HuH-7 (cell line): ENCODE results near the gene EGLN3.
"Not testable (repeated sequence)": the region's sequence is repeated elsewhere in the genome, so short reads cannot be mapped to it uniquely, and the experiment has no call there.

ENCODE experiments used
- DNase-seq: peaks from one replicate; pipeline ENCODE4 v3.0.0; 2011; ENCODE audit warnings: low spot score

Gene EGLN3

DNA sequence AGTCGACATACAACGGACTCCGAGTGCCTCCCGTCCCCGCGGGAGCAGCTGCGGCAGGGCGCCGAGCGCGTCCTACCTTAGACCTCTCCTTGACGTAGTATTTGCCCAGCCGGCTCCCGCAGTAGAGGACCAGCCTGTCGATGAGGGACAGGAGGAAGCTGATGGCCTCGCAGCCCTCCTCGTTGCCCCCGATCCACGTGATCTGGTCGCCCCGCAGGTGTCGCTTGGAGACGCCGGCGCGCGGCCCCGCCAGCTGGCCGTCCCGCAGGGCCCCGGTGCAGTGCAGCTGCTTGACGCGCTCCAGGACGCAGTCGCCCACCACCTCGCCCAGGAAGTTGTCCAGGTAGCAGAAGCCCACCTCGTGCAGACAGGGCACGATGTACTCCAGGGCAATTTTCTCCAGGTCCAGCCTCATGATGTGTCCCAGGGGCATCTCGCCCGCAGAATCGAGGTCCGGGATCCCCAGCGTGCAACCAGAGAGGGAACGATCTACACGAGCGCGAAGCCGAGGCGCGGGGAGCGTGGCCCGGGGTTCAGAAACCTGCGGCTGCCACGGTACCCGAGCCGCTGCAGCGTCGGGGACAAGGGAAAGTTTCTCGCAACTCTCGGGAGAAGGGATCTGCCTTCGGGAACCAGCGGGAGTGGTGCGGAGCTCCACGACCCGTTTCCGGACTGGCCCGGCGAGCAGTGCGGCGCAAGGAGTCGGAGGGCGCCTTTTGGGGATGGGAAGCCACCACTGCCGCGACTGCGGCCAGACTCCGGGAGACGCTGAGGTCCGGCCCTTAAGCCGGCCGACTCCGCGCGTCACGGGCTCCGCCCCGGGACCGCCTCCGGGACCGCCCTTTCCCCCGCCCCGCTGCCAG lies at the start of gene EGLN3:
Gene EGLN3, minus strand, starts transcription at position 755 of the 863 bp plus-strand sequence. Its CDS starts 322 bp downstream, at position 433.
- peak; percentile 67 for DNase-seq

DNA sequence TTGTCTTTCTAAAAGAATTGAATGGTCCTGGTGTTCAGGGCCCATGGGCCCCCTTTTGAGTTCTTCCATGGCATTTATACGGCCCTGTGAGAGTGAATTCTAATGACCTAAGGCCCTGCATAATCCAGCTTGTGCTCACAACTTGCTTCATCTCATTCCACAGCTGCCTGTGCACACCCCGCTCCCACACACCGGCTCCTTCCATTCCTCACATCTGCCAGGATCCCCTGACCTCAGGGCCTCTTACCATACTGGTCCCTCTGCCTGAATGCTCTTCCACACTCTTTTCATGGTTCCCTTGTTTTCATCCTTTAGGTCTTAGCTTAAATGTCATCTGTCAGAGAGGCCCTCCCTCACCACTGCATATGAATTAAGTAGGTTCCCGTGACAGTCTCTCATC lies 49.5 kb upstream of the EGLN3 start:
- DNase-seq = no peak

DNA sequence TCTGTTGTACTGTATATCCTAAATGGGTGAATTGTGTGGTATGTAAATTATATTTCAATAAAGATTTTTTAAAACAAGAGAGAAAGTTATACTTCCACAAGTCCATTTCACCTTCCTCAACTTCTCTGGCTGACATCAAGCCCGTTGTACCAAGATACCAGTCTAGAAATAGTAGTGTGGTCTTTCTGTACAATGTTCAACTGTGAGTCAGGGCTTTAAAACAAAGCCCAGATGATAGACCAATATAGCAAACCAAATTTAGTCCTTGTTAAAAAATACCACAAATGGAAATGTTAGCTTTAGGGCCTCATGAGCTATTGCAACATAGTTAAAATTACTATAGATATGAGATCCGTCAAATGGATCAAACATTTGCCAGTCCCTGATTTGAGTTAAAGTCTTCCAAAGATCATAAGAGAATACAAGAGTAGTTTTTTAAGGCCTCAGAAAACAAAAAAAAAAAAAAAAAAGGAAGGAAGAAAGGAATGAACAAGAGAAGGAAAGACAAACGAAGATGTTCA lies 49.0 kb upstream of the EGLN3 start:
- no peak for DNase-seq

DNA sequence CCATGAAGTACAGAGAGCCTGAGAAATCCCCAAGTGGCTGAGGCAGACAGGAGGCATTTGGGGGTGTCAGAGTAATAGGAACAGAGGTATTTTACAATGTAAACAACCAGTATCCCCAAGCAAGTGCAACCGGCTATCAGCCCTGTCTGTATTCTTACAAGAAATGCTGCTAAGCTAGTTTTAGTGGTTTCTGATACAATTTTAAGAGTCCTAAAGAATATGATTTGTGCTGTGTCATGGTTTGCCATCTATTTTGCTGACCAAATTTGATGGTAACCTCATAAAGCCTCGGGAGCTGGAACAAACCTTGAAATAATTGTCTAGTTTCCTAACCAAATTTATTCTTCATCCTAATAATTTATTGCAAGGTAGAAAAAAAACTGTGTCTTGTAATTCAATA lies 46.7 kb upstream of the EGLN3 start:
- no peak for DNase-seq

- no peak for DNase-seq
Measured at GRCh38 chr14:33996462-33996861, 45.6 kb upstream of the EGLN3 start.

DNA sequence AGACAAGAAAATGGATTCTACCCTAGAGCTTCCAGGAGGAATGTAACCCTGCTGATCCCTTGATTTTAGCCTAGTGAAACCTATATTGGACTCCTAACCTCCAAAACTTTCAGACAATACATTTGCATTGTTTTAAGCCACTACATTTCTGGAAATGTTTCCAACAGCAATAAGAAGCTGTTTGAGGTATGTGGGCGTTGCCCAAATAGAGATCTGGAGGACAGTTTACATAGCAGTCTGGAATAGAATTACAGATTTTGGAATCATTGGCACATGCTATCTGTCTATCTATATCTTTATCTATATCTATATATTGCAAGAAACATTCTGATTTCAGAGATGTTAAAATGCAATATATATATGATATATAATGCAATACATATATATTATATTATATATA lies 42.4 kb upstream of the EGLN3 start:
- DNase-seq = no peak

DNA sequence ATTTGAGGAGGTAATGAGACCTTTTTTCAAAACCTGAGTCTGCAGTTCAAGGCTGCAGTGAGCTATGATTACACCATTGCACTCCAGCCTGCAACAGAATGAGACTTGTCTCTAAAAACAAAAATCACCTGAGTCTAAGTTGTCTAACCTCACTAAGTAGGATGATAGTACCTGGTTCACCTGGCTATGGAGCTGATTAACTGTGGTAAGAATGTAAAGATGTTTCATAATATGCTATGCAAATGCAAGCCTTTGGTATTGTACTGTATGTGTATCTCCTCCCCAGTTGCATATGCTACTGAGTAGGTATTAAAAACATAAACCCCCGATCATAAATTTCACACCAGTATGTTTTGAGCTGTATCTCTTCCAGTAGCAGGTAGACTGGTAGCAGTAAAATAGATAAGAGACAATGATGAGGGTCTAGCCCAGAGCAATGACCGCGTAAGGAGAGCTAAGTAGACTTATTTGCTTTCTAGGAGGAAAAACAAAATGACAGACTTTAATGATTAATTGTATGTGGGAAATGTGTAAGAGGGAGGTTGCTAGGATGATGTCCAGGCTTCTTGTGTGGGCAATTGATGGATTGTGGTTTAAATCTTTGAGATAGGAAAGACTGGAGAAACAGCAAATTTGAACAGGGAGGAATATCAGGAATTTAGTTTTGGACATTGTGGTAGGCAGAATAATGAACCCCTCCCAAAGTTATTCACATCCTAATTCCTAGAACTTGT lies 41.6 kb upstream of the EGLN3 start:
- no peak for DNase-seq

GRCh38 chr14:33990790-33991189 lies 39.9 kb upstream of the EGLN3 start:
- no peak for DNase-seq

- peak; percentile 42 for DNase-seq
Measured at GRCh38 chr14:33987565-33988080, 36.7 kb upstream of the EGLN3 start.

DNA sequence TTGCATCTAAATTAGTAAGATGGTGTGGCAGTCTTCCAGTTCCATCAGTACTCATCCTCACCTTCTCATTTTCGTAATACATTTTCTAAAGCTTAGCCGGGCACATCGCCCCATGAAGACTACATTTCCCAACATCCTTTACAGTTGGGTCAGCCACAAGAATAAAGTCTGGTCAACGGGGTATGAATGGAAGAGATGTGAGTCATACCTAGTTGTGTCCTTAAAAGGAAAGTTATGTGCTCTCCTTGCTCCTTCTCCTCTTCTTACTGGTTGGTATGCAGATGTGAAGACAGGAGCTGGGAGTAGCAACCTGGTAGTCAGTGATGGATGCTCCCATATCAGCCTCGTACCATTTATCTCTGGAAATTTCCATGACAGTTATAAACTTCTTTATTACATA lies 35.9 kb upstream of the EGLN3 start:
- no peak for DNase-seq

GRCh38 chr14:33985242-33985641 lies 34.4 kb upstream of the EGLN3 start:
- DNase-seq = no peak

GRCh38 chr14:33979613-33980276 lies 28.9 kb upstream of the EGLN3 start:
- no peak for DNase-seq

GRCh38 chr14:33978892-33979612 lies 28.2 kb upstream of the EGLN3 start:
- DNase-seq = no peak

- DNase-seq = no peak
Measured at GRCh38 chr14:33972583-33973081, 21.8 kb upstream of the EGLN3 start.

- not testable (repeated sequence) for DNase-seq
Measured at GRCh38 chr14:33969846-33970245, 19.0 kb upstream of the EGLN3 start.

DNA sequence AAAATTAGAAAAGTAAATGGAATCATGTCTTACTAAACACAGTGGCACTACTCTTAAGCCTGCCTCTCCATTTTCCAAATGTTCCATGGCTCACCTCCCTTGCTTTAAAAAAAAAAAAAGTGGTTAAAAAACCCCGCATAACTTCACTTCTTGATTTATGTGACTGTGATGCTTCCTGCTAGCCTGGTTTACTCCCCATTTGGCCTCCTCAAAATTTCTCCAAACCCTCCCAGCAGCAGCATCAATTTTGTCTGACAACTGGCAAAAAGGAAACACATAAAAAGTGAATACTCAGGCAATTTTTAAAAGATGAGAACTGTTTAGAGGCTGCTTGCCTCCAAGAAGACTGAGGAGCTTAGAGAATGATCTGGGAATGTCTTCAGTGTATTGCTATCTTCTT lies 17.8 kb upstream of the EGLN3 start:
- no peak for DNase-seq

DNA sequence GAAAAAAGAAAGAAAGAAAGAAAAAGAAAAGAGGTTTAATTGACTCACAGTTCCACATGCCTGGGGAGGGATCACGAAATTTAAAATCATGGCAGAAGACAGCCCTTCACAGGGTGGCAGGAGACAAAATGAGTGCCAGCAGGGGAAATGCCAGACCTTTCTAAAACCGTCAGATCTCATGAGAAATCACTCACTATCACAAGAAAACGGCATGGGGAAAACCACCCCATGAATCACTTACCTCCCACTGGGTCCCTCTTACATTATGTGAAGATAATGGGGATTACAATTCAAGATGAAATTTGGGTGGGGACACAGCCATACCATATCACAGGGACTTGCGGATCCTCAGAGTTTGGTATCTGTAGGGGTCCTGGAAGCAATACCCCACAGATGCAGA lies 16.3 kb upstream of the EGLN3 start:
- no peak for DNase-seq

DNA sequence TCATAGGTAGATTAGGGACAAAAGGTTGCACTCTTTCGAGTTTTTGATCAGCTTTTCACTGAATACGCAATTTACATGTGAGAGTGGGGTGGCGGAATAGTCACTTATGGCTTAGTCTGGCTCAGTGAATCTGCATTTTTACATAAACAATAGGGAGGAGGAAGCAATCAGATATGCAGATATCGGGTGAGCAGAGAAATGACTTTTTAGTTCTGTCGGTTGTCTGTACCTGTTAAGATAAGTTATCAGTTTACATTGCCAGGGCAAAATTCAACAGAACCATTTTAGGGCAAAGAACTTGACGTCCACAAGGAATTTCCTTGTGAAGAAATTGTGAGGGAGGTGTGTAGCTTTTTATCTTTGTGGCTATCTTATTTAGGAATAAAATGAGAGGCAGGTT lies 15.4 kb upstream of the EGLN3 start:
- no peak for DNase-seq

DNA sequence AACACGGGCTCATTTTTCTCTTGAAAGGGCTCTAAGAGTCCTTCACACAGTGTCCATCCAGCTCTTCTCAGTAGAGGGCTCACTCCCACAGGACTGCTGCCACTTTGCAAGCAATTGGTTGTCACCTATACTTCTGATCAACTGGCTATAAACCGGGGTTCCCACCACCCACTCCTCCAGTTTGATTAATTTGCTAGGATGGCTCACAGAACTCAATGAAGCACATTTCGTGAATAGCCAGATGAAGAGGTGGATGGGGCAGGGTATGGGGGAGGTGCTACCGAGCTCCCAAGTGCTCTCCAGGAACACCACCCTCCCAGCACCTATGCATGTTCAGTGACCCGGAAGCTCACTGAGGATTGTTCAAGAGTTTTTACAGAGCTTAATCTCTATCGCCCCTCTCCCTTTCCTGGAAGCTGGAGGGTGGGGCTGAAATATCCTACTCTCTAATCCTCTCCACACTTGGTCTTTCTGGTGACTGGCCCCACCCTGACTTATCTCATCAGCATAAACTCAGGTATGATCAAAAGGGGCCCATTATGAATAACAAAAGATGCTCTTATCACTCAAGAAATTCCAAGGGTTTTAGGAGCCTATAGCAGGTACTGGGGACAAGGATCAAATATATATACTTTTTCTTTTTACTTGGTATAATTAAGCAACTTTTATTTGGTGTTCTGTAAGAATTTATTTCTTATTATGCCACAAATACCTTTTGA lies 13.9 kb upstream of the EGLN3 start:
- DNase-seq = no peak

DNA sequence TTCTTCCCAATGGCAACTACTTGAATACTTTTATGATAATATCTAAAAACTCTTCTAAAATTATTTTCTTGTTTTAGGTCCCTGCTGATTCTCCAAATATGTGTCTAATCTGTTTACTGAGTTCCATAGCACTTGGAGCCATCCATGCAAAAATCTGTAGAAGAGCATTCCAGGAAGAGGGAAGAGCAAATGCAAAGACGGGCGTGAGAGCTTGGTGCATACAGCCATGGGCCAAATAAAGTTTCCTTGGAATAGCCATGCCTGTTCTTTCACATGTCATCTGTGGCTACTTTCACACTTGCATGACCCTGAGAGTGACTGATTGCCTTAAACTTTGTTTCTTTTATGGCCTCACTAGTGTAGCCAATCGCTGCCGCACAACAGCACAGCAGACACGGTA lies 13.0 kb upstream of the EGLN3 start:
- no peak for DNase-seq

- not testable (repeated sequence) for DNase-seq
Measured at GRCh38 chr14:33962466-33962865, 11.6 kb upstream of the EGLN3 start.
